ENCODE measurements around the gene MED16.
A peak's percentile ranks its signal among the peaks of the same experiment; 100 is the strongest.

Gene MED16

GRCh38 chr19:871446-872265 is 21.3 kb downstream of the MED16 start:
- no peak for DNase-seq (ENCODE audit: low read depth in 2 of 2)

- DNase-seq (ENCODE audit: low read depth in 2 of 2), result no peak
Observed at GRCh38 chr19:870963-871401, 22.0 kb downstream of the MED16 start.

GRCh38 chr19:870314-870713 is 22.7 kb downstream of the MED16 start:
- no peak for DNase-seq (ENCODE audit: low read depth in 2 of 2)

- no peak for DNase-seq (ENCODE audit: low read depth in 2 of 2)
Observed at GRCh38 chr19:869245-870177, 23.5 kb downstream of the MED16 start.

- DNase-seq (ENCODE audit: low read depth in 2 of 2), result no peak
Observed at GRCh38 chr19:868458-869244, 24.3 kb downstream of the MED16 start.

GRCh38 chr19:867855-868457 is 25.0 kb downstream of the MED16 start:
- no peak for DNase-seq (ENCODE audit: low read depth in 2 of 2)

GRCh38 chr19:867301-867793 is 25.6 kb downstream of the MED16 start:
- no peak for DNase-seq (ENCODE audit: low read depth in 2 of 2)

- no peak for DNase-seq (ENCODE audit: low read depth in 2 of 2)
Observed at GRCh38 chr19:866769-867300, 26.2 kb downstream of the MED16 start.

- no peak for DNase-seq (ENCODE audit: low read depth in 2 of 2)
Observed at GRCh38 chr19:863315-863620, 29.7 kb downstream of the MED16 start.

GRCh38 chr19:862581-863314 is 30.2 kb downstream of the MED16 start:
- DNase-seq (ENCODE audit: low read depth in 2 of 2), result peak; percentile 74 to 81

GRCh38 chr19:861756-862580 is 31.0 kb downstream of the MED16 start:
- DNase-seq (ENCODE audit: low read depth in 2 of 2), result peak; percentile 47 to 83

GRCh38 chr19:861141-861755 is 31.7 kb downstream of the MED16 start:
- no peak for DNase-seq (ENCODE audit: low read depth in 2 of 2)

- DNase-seq (ENCODE audit: low read depth in 2 of 2), result no peak
Observed at GRCh38 chr19:858868-859843, 33.8 kb downstream of the MED16 start, which contains the start of gene CFD. Gene CFD, plus strand, starts transcription at chr19:859664. Its CDS starts 26 bp downstream, at chr19:859690.

- no peak for DNase-seq (ENCODE audit: low read depth in 2 of 2)
Observed at GRCh38 chr19:858284-858683, 34.7 kb downstream of the MED16 start.

- no peak for DNase-seq (ENCODE audit: low read depth in 2 of 2)
Observed at GRCh38 chr19:855566-856120, 37.3 kb downstream of the MED16 start.

- DNase-seq (ENCODE audit: low read depth in 2 of 2), result no peak
Observed at GRCh38 chr19:855142-855541, 37.8 kb downstream of the MED16 start.

GRCh38 chr19:854549-854948 is 38.4 kb downstream of the MED16 start:
- no peak for DNase-seq (ENCODE audit: low read depth in 2 of 2)
